Measurements from ENCODE around the gene VMP1.

Gene VMP1

GRCh38 chr17:59712862-59713261, 5.4 kb downstream of the VMP1 start:
- no peaks in the 10 kb centered on the region for H3K27me3 ChIP-seq (ENCODE audit: insufficient read depth, poor library complexity, severe bottlenecking)
- H3K4me3 ChIP-seq (replicated peaks; ENCODE audit: insufficient read depth, low read length): no peak overlapping the region
- no peak for TF ChIP-seq REST (IDR thresholded peaks at IDR 0.05; ENCODE audit: insufficient replicate concordance, low read depth)
- TF ChIP-seq CTCF (IDR thresholded peaks at IDR 0.05; ENCODE audit: insufficient read depth, low read length): no peak
- TF ChIP-seq SPI1 (IDR thresholded peaks at IDR 0.05; ENCODE audit: borderline replicate concordance, low read depth): peak; percentile 96
- TF ChIP-seq GABPA (IDR thresholded peaks at IDR 0.05; ENCODE audit: low read depth): no peak
- TF ChIP-seq POLR2AphosphoS5 (IDR thresholded peaks at IDR 0.05; ENCODE audit: low read depth): no peak
- H3K27ac ChIP-seq (replicated peaks): no peak overlapping the region
- peak in 1 of 2 experiments; percentile 37 for DNase-seq (ENCODE audit: low read depth in 1 of 2, low spot score in 1 of 2)

GRCh38 chr17:59714255-59714654, 6.8 kb downstream of the VMP1 start:
- Histone ChIP-seq H3K4me3 (replicated peaks; ENCODE audit: insufficient read depth, low read length) (no peak overlapping the region), H3K27me3 (ENCODE audit: insufficient read depth, poor library complexity, severe bottlenecking) (no peaks in the 10 kb centered on the region), H3K27ac (replicated peaks) (no peak overlapping the region)
- DNase-seq (ENCODE audit: low read depth in 1 of 2, low spot score in 1 of 2): no peak
- TF ChIP-seq POLR2AphosphoS5 (IDR thresholded peaks at IDR 0.05; ENCODE audit: low read depth) (no peak), SPI1 (IDR thresholded peaks at IDR 0.05; ENCODE audit: borderline replicate concordance, low read depth) (no peak), GABPA (IDR thresholded peaks at IDR 0.05; ENCODE audit: low read depth) (no peak), REST (IDR thresholded peaks at IDR 0.05; ENCODE audit: insufficient replicate concordance, low read depth) (no peak)

GRCh38 chr17:59716427-59716826, 9.0 kb downstream of the VMP1 start:
- no peak overlapping the region for H3K4me3 ChIP-seq (replicated peaks; ENCODE audit: insufficient read depth, low read length)
- TF ChIP-seq POLR2AphosphoS5 (IDR thresholded peaks at IDR 0.05; ENCODE audit: low read depth) (no peak), REST (IDR thresholded peaks at IDR 0.05; ENCODE audit: insufficient replicate concordance, low read depth) (no peak), CTCF (IDR thresholded peaks at IDR 0.05; ENCODE audit: insufficient read depth, low read length) (no peak), GABPA (IDR thresholded peaks at IDR 0.05; ENCODE audit: low read depth) (no peak), SPI1 (IDR thresholded peaks at IDR 0.05; ENCODE audit: borderline replicate concordance, low read depth) (no peak)
- DNase-seq (ENCODE audit: low read depth in 1 of 2, low spot score in 1 of 2): no peak
- H3K27ac ChIP-seq (replicated peaks): no peak overlapping the region
- no peaks in the 10 kb centered on the region for H3K27me3 ChIP-seq (ENCODE audit: insufficient read depth, poor library complexity, severe bottlenecking)
